Right hindlimb (tissue), 1 donor: ENCODE results near the gene C16orf90.

Source experiments
- DNase-seq: peaks from one replicate; pipeline ENCODE4 v3.0.0-alpha.2; 2018

Gene C16orf90

DNA sequence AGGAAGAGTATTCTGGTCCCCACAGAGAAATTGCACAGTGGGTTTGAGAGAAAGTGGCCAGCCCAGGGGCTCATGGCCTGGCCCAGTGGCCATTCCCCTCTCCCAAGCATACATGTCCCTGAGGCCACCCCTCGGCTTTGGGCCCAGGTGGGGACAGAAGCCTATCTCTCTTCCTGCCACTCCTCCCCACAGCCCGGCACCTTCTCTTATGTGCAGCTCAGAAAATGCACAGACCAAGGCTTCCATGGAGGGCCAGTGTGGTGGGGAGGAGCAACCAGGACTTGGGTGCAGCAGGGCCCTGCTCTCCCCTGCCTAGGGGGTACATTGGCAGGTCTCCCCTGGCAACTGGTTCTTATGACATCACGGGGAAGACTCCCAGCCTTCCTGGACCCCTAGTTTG is at the start of gene C16orf90:
Gene C16orf90 (minus strand): TSS at position 314 of the 400 bp plus-strand sequence. CDS start 68 bp downstream, at position 246.
- DNase-seq = no peak

- DNase-seq = no peak
Measured at GRCh38 chr16:3542601-3543373, 47.5 kb upstream of the C16orf90 start.

GRCh38 chr16:3541527-3542155 is 46.4 kb upstream of the C16orf90 start:
- DNase-seq = no peak

DNA sequence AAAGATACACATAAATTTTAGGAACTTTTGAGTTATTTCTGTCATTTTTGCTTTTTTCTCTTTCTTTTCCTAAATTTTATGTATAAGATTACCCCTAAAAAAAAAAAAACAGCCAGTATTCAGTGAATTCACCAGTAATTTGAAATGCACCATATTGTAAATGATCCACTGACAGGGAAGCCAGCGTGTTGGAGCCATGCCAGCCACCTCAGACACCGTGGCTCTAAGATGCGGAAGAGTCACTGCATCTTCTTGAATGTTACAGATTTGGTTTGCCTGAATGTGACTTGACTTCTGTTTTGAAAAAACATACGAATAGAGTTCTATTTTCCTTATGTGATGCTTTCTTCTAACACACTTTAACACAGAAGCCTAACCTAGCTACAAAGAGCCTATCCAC is 42.9 kb upstream of the C16orf90 start:
- no peak for DNase-seq

DNA sequence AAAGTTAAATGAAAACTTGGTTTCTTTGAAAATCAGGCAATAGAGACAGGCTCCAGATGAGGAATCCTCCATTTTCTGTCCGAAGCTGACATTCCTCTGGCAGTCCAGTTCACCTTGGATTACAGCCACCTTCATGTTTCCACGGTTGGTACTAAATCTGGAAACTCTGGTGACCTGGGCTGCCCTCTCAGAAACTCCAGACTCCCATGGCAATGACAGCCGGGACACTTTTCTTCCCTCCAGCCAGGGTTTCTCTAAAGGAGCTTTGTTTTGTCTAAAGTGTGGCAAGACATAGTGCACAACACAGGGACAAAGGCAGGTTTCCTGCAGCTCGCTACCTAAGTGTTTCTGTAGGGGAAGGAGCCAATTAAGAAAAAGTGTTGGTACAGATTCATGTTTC is 41.6 kb upstream of the C16orf90 start:
- DNase-seq = peak; percentile 41

GRCh38 chr16:3536271-3536731 is 41.0 kb upstream of the C16orf90 start:
- DNase-seq = peak; percentile 79

DNA sequence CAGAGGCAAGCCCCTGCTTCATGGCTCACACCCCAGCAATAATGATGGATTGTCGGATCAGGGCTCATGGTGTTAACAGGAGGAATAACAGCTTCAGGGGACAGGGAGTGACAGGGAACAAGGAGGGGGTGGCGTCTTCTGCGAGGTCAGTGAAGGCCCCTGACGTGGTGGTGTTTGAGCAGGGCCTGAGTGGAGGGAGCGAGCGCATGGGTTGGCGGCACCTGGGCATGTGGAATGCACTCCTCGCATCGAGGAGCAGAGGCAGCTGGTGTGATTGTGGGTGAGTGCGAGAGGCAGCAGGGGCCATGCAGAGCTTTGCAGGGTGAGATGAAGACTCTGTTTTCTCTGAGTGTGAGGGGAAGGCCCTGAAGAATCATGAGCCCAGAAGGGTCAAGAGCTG is 38.8 kb upstream of the C16orf90 start:
- DNase-seq = no peak

- no peak for DNase-seq
Measured at GRCh38 chr16:3532741-3533140, 37.5 kb upstream of the C16orf90 start.

- no peak for DNase-seq
Measured at GRCh38 chr16:3530371-3530914, 35.2 kb upstream of the C16orf90 start.

DNA sequence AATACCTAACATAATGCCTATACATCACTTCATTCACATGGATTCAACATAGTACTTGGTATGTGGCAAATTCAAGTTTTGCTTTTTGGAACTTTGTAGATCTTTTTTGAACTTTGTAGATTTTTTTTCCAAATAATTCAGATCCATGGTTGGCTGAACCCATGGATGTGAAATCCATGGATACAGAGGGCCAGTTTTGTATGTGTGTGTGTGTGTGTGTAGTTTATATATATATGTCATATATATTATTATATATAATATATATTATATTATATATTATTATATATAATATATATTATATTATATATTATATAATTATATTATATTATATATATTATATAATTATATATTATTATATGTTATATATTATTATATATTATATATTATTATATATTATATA is 33.9 kb upstream of the C16orf90 start:
- no peak for DNase-seq

- no peak for DNase-seq
Measured at GRCh38 chr16:3528406-3528805, 33.1 kb upstream of the C16orf90 start.

- peak; percentile 68 for DNase-seq
Measured at GRCh38 chr16:3527216-3527829, 32.0 kb upstream of the C16orf90 start.

DNA sequence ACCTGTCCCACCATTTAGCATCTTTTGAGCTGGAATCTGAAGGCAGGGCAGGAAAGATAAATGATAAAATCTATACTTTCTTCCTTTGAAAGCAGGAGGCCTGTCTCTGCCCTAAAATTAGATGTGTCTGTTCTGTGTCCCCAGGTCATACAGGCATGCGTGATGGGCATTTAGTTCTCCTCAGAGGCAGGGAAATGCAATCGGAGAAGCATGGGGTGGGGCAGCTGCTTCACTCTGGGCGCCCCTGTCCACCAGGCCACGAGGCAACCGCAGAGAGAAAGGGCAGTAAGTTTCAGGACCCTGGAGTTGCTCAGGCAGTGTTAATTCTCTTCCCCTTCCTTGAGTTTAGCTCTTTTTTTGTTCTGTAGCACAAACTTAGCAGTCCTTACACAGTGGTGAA is 30.7 kb upstream of the C16orf90 start:
- no peak for DNase-seq

GRCh38 chr16:3523281-3523680 is 28.0 kb upstream of the C16orf90 start:
- no peak for DNase-seq

GRCh38 chr16:3520841-3521240 is 25.6 kb upstream of the C16orf90 start:
- peak; percentile 72 for DNase-seq

DNA sequence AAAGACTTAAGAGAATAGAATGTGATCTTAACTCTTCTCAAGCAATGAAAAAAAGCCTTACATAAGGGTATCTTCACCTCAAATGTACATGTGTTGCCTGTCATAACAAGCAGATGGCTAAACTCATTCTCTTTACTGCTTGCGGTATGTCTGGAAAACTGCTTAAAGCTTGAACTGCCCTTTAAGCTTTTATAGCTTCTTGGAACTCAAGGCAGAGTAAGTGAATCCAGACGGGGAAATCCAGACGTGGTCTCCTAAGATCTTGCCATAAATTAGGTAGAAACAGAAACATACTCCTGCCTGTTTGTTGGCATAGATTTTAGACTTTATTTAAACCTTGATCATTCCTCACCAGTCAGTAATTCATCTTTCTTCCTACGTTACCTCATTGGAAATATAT is 25.1 kb upstream of the C16orf90 start:
- peak; percentile 70 for DNase-seq

DNA sequence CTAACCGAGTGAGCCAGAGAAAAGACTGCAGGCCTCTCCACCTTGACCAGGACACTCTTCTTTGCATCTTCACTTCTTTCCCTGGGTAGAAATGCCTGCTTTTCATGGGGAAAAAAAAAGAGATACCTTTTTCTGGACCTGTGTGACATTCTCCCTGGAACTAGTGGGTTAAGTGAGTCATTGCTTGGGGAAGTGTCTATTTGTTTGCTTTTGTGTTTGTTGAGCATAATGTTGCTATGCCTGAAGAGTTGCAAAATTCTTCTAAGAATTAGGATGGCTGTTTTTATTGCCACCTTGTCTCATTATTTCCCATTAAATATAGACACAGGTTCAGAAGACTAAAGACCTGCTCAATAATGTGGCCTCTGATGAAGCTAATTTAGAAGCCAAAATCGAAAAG is 24.3 kb upstream of the C16orf90 start:
- DNase-seq = no peak

DNA sequence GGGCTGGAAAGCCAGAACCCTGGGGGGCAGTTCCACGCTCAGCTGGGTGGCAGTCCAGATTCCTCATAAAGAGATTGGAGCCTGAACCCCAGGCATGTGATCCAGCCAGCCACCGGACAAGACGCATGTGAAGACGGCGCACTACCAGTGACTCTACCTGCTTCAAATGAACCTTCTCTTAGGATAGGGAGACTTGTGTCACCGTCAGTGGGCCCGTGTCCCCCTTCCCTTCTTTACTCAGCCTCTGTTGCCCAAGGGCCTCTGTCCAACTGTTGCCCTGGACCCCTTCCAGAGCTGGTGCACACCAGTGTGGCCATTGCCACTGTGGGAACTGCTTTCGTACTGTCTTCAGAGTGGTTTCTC is 23.7 kb upstream of the C16orf90 start:
- no peak for DNase-seq

GRCh38 chr16:3518292-3518985 is 23.1 kb upstream of the C16orf90 start:
- no peak for DNase-seq

DNA sequence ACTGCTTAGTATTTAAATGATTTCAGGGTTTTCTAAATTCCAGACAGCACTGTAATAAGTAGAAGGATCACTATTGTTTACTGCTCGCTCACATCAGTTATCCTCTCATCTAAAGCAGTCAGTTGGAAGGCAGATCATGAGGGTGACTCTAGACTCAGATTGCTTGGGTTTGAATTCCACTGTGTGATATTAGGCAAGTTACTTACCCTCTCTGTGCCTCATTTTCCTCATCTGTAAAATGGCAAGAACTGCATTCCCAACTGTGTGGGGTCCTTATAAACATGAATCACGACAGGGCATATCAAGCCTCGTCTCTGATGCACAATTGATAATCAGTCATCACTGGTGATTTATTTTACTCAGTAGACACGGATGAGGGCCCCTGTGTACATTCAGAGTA is 20.6 kb upstream of the C16orf90 start:
- DNase-seq = no peak

- DNase-seq = no peak
Measured at GRCh38 chr16:3514621-3515020, 19.3 kb upstream of the C16orf90 start.

DNA sequence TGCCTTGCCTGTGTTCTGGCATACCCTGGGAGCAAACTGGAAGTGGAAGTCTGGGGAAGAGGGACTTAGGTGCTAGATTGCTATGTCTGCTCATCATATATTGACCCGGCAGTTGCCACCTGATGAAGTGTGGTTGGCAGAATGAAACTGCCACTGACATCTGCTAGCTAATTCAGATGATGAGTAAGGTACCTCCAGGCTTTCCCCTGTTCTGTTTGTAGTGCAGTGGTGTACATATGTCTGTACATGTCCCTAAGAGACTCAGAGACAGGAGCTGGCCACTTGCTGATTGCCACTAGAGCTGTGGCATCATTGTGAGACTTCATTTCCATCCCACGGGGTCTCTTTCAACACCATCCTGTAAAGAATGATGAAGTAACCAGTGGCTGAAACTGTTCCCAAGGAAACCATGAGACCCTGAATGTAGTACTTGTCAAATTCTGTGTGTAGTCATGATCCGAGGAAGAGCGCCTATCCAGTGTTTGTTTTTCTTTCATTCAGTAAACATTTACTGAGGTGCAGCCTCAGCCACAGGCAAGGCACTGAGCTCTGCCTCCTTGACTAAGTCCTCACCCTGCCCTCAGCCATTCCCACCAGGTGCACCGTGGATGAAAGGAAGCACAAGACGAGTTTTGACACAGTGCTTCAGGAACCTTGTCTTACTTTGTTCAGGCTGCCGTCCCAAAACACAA is 18.7 kb upstream of the C16orf90 start:
- no peak for DNase-seq
